ENCODE results near the gene OSTM1.

The OSTM1 gene

DNA sequence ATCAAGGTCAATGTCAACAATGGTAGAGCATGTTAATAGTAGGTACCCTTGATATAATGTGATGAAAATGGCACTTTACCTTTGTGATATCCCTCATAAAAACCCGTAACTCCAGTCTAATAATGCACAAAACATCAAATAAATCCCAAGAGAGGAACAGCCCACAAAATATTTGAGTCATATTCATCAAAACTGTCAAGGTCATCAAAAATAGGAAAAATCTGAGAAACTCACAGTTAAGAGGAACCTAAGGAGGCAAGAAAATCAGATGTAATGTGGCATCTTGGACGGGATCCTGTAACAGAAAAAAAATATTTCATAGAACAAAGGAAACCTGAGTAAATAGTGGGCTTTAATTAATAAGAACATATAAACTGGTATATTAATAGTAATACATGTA is 25.5 kb upstream of the OSTM1 start:
- FAIRE-seq, result no peak

GRCh38 chr6:108097882-108098281 is 23.3 kb upstream of the OSTM1 start:
- no peak for FAIRE-seq

GRCh38 chr6:108093781-108094300 is 19.3 kb upstream of the OSTM1 start:
- FAIRE-seq, result no peak

- no peak for FAIRE-seq
These were observed 16.7 kb upstream of the OSTM1 start for GRCh38 chr6:108091288-108091687.

DNA sequence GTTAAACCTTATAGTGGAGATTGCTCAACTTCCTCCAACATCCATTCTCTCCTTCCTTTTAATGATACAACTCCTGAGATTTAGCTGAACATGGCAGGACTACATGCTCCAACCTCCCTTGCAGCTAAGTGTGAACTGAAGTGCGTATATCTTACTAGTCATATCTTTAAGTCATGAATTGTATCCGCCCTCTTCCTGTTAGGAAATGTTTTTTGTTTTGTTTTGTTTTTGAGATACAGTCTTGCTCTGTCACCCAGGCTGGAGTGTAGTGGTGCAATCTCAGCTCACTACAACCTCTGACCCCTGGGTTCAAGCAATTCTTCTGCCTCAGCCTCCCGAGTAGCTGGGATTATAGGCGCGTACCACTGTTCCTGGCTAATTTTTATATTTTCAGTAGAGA is 8.8 kb upstream of the OSTM1 start:
- FAIRE-seq, result no peak

- FAIRE-seq, result no peak
These were observed 8.0 kb upstream of the OSTM1 start for GRCh38 chr6:108082539-108082938.

DNA sequence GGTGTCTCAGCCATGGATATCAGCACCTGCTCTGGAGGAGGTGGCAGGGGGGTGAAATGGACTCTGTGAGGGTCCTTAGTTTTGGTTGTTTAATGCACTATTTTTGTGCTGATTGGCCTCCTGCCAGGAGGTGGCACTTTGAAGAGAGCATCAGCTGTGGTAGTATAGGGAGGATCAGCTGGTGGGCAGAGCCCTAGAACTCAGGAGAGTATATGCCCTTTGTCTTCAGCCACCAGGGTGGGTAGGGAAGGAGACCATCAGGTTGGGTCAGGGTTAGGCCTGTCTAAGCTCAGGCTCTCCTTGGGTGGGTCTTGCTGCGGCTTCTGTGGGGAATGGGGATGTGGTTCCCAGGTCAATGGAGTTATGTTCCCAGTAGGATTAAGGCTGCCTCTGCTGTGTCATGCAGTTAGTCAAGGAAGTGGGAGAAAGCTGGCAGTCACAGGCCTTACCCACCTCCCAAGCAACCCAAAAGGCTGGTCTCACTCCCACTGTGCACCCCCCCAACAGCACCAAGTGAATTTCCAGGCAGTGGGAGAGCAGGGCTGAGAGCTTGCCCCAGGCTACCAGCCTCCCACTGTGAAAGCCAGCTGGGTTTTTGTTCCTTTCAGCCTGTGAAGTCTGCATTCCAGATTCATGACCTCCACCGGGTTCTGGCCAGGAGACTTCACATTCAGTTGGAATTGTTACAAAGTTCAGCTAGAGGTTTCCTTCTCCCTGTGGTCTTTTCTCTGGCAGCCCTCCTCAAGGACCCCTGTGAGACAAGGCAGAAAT is 5.7 kb upstream of the OSTM1 start:
- no peak for FAIRE-seq

DNA sequence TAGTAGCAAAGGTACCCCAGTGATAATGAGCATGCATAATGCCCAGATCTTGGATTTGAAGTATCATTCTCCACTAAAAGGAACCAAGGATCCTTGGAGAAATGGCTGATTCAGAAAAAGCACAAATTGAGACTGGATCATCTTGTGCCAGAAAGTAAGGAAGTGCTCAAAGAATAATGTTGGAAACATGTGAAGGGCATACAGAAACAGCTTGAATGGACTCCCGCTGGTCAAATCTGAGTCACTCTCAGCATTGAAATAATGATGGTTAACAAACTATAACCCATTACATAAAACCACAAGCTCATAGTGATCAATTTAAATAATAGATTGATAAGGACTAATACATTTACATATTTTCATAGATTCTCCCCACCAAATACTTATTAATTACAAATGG is 3.6 kb upstream of the OSTM1 start:
- no peak for FAIRE-seq

DNA sequence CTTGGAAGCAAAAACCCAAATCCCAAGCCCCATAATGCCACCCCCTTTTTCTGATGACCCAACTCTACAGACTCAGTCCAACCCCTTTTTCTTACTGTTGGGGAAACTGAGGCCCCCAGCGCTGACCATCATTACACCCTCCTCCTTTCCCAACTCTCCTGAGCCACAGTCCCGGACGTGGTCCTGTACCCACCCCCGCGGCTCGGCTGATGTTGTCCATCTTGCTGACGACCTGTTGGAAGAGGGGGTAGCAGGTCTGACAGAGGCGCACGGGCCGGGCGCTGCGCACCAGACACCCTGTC is 533 bp downstream of the OSTM1 start:
- FAIRE-seq, result no peak

DNA sequence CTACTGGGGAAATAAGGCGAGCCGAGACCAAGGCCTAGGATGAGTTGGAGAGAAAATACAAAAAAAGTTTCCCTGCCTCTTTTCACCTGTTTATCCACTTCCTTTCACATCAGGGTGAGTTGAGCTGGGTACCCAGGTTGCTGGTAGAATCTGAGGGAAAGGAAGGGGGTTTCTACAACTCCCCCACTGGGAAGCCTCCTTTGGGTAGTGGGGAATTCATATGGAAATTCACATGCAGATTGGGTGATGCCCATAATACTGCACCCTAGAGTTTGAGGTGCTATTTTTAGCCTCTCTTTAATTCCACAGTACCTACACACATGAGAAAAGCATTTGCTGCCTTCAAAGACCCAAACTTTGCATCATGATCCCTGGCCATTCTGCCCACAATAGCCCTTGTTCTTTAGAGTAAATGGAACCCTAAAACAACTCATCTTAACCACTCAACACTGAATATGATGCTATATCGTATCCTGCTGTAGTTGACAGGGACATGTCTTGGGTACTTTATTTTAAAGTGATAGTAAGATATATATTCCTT is 2.7 kb downstream of the OSTM1 start:
- no peak for FAIRE-seq

GRCh38 chr6:108068618-108069017 is 5.9 kb downstream of the OSTM1 start:
- no peak for FAIRE-seq

- FAIRE-seq, result no peak
These were observed 6.4 kb downstream of the OSTM1 start for GRCh38 chr6:108068182-108068581.

- no peak for FAIRE-seq
These were observed 21.8 kb downstream of the OSTM1 start for GRCh38 chr6:108052706-108053105.

- no peak for FAIRE-seq
These were observed 23.1 kb downstream of the OSTM1 start for GRCh38 chr6:108051481-108051880.

GRCh38 chr6:108039681-108040080 is 34.9 kb downstream of the OSTM1 start:
- FAIRE-seq, result no peak

GRCh38 chr6:108036884-108037283 is 37.7 kb downstream of the OSTM1 start:
- FAIRE-seq, result no peak

DNA sequence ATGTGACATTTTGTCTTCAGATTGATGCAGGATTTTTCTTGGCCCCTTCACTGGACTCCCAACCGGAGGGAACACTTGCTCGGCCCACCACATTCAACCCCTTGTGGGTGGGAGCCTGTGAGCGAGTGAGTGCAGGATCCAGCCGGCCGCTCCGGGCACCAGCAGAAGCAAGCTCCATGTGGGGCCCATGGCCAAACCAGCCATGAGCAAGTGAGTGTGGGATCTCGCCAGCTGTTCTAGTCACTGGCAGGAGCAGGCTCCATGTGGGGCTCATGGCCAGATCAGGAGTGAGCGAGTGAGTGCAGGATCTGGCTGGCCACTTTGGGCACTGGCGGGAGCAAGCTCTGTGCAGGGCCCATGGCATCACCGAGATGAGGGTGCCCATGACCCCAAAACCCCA is 42.6 kb downstream of the OSTM1 start:
- no peak for FAIRE-seq

GRCh38 chr6:108030211-108030610 is 44.3 kb downstream of the OSTM1 start:
- FAIRE-seq, result no peak

DNA sequence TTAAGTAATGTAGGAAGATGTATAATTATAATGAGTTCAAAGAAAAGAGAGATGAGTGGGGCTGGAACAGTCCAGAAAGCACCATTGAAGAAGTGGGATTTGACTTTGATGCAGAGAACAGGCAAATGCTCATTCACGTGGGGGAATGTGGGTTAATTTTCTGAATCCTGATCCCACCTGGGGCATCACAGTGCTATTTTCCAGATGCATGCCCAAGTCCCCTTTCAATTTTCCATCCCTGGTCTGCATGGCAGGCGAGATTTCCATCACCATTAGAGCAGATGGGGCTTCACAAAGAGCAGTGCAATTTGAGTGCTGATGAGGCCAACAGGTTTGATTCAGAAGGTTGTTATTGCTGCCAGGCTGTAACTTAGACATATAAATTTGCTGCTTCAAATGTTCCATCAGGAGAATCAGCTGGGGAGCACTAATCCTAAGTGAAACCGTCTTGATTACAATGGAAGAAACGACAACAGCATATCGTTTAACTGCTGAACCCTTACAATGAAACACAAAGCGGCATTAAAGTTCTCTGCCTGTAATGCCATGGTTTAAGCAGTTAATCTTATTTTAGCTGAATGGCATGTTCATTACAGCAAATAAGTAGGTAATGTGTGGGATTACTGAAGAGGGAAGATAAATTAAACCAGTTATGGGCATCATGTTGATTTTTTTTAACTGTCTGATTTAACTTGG is 45.2 kb downstream of the OSTM1 start:
- no peak for FAIRE-seq

- FAIRE-seq, result no peak
These were observed 46.9 kb downstream of the OSTM1 start for GRCh38 chr6:108027594-108027993.

- FAIRE-seq, result no peak
These were observed 47.5 kb downstream of the OSTM1 start for GRCh38 chr6:108027056-108027455.

DNA sequence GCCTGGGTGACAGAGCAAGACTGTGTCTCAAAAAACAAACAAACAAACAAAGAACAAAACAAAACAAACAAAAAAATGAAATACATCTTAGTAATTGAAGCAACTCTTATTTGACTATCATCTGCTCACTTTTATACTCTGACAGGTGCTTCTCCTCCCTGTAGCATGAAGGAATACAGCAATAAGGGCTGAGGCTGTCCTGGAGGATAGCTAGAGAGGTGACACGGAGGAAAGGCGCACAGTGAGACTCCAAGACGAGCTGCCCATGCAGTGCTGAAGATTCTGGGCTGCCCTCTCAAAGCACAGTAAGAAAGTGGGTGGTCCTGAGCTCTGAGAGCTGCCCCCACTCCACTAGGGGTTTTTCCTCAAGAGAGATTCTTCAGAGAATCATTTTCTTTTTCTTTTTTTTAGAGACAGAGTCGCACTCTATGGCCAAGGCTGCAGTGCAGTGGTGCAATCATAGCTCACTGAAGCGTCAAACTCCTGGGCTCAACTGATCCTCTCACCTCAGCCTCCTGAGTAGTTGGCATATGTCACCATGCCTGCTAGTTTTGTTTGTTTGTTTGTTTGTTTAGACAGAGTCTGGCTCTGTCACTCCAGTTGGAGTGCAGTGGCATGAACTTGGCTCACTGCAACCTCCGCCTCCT is 50.0 kb downstream of the OSTM1 start:
- no peak for FAIRE-seq

- no peak for FAIRE-seq
These were observed 53.9 kb downstream of the OSTM1 start for GRCh38 chr6:108020472-108021116.

All from endometrium (tissue), 2 donors.